Measurements from ENCODE around the gene GSG1L.

GSG1L gene

DNA sequence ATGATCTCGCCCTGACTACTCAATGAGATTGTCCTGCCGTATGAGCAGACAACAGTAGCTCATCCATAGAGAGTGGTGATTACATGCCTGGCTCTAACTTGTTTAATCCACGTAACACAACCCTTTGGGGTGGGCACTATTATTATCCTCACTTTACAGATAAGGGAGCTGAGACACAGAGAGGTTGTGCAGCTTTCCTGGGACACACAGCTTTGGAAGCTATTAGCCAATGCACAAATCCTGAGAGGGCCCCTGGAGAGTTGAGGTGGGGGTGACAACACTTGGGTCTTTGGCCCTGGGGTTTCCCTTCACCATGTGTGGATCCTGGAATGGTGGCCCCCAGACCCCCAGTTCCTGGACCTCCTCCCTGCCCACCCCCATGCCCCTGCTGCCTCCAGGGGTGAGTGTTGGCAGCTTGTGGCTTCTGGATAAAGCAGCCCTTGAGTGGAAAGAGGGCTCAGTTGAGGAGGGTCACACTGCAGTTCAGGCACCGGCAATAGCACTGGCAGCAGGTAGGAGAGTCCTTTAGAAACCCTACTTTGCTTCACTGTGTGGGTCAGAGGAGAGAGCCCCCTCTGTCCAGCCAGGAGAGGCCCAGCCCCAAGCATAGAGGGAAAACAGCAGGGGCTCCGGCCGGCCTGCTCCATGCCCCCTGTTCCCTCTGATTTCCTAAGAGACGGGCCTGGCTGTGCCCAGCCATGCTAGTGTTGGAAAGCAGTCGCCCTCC is 282.9 kb downstream of the GSG1L start:
- in situ Hi-C loops (cut with MboI; ENCODE audit: low sequenced_read_pairs): no loop called here

DNA sequence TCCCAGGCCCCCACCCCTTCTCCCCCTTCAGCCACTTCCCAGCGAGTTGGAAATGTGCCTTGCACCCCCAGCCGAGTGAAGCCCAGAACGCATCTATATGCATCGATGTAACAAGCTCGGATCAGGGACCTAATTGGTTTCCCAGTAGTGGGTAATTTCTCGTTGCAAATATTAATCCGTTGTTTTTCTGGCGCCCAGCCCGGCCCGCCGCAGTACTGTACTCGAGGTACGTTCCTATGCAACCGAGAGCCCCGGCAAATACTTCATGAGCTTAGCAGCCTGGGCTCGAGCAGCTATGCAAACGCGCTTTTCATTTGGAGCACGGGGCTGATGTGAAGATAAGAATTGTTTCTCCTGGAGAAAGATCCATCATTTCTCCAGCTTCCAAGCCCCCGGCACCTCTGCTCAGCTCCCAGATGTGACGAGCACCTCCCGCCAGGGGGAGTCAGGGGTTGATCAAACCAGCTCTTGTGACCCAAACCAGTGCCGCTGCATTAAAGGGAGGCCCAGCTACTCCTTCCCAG is 283.8 kb downstream of the GSG1L start:
- in situ Hi-C loops (cut with MboI; ENCODE audit: low sequenced_read_pairs): no loop called here

DNA sequence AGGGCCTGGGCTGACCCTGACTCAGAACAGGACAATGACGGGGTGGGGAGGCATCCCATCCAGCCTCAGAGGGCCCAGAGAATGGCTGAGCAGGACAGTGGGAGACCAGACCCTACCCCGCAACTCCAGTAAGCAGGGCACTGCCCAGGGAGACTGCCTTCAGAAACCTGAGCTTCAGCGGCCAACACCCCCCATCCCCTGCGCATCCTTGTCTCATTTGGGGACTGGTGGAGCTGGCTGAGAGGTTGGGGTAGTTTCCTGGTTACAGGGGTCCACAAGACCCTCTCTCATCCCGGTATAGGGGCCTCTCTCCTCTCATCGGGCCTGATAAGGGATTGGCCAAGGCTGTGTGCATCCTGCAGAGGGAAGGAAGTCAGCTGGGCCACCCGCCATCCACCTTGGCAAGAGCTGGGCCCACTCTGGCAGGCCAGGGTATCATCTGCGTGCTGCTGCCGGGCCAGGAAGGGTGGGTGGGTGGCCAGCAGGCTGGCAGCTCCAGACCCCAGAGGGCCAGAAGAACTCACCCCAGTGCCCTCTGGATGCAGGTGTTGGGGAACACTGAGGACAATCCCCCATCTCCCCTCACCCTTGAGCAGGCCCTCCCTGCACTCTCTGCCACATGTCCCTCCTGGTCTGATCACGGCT is 284.5 kb downstream of the GSG1L start:
- in situ Hi-C loops (cut with MboI; ENCODE audit: low sequenced_read_pairs): no loop called here

DNA sequence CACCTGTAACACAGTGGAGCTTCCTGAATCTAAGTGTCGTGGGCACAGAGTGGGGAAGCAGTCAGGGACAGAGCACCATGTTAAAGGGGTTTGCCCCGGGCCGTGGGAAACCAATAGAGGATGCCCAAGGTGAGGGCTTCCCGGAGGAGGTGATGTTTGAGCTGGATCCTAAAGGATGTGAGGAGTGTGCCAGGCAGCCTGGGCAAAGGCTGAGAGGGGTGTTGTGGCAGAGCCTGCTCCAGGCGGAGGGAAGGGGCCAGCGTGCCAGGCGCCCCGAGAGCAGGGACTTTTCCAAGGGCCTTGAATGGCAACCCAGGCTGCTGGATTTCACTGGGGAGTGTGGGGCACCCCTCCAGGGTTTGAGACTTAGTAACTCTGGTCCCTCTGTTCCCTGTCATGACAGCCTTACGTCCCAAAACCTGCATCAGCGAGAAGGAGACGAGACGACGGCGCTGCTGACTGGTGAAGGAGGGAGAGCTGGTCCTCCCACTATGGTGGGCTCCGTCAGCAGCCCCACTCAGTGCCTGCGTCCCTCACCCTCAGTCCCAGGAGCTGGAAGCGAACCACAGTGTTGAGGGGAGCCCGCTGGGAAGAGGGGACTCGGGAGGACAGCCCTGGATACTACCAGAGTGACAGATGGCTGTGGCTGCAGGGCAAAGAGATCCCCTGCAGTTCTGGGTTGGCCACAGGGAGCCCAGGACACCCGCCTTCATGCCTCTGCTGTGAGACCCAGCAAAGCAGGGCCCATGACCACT is 285.2 kb downstream of the GSG1L start:
- in situ Hi-C loops (cut with MboI; ENCODE audit: low sequenced_read_pairs): no loop called here

DNA sequence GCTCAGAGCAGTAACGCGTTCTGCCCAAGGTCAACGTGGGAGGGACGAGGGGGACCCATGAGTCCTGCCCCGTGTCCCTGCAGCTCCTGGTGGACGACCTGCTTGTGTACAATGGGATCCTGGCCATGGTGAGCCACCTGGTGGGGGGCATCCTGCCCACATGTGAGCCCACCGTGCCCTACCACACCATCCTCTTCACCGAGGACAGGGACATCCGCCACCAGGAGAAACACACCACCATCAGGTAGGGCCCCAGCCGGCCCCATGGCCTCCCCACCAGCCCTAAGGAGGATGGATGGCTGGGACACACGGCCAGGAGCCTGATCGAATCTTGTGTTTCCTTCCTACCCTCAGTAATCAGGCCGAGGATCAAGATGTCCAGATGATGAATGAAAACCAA is 286.0 kb downstream of the GSG1L start:
- in situ Hi-C loops (cut with MboI; ENCODE audit: low sequenced_read_pairs): no loop called here

DNA sequence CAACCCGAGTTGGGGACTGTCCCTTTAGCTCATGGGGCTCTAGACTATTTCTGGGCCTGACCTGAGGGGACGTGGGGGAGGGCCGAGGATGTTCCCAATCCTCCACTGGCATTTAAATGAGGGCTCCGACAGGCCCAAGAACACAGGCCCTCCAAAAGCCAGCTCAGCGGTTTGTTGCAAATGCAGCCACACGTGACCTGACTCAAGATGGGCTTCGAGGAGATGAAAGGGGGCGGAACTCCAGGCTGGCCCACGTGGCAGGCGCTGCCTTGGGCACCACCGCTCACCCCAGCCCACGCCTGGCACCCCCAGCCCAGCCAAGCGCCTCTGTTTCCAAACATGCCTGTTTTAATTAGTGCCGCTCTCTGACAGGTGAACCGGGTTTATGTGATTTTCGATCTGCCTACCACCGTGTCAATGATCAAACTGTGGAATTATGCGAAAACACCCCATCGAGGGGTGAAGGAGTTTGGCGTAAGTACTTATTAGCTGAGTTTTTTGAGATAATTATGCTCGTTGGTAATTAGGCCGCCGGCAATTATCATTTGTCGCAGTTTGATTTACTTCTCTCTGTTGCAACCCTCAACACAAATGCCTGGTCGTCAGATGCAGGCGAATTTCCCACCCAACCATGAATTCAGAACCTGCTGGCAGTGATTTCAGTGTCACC is 286.8 kb downstream of the GSG1L start:
- in situ Hi-C loops (cut with MboI; ENCODE audit: low sequenced_read_pairs): no loop called here

DNA sequence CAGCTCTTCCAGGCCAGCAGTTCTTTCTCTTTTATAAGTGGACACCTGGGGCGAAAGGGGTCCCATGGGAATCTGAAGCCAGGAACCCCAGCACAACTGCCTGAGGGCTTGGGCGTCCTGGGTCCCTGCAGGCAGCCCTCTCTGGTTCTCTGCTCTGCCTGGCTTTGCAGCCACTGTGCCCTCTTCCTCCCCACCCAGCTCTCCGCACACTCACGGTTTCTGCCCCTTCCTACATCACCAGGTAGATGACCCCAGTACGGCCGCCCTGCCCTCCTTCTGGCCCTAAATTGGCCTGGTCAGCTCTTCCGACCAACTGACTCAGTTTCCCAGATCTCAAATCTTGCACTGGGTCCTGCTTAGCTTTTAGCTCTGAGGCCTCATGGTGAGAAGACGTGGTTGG is 288.3 kb downstream of the GSG1L start:
- in situ Hi-C loops (cut with MboI; ENCODE audit: low sequenced_read_pairs): no loop called here

DNA sequence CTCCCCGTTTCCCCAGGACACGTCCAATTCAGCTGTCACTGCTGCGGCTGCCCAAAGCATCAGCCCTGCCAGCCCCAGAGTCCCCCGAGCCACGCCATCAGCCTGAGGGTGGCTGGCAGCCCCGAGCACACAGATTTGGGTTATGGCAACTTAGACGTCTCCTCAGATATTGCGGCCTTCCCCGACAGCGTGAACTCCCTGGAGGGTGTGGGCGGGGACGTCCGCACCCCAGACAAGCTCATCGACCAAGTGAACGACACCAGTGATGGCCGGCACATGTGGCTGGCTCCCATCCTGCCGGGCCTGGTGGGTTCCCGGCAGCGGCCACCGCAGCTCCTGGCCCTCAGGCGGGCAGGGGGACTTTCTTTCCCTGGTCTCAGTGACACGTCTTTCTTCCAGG is 288.7 kb downstream of the GSG1L start:
- in situ Hi-C loops (cut with MboI; ENCODE audit: low sequenced_read_pairs): no loop called here

DNA sequence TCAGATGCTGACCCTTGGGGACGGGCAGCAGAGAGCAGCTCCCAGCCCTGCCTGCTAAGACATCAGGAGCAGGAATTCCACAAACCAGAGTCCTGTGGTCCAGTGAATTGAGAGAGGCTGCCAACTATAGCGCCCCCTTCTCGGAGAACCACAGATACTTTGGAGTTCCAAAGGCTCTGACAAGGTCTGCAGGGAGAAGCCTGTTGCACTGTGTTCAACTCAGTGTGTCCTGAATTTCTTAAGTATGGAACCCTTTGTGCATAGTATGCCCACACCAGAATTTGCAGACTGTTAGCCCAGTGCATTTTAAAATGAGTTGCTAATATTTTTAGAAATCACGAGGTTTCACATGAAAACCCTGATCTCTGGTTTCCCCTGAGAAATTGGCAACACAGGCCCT is 290.2 kb downstream of the GSG1L start:
- in situ Hi-C loops (cut with MboI; ENCODE audit: low sequenced_read_pairs): no loop called here

DNA sequence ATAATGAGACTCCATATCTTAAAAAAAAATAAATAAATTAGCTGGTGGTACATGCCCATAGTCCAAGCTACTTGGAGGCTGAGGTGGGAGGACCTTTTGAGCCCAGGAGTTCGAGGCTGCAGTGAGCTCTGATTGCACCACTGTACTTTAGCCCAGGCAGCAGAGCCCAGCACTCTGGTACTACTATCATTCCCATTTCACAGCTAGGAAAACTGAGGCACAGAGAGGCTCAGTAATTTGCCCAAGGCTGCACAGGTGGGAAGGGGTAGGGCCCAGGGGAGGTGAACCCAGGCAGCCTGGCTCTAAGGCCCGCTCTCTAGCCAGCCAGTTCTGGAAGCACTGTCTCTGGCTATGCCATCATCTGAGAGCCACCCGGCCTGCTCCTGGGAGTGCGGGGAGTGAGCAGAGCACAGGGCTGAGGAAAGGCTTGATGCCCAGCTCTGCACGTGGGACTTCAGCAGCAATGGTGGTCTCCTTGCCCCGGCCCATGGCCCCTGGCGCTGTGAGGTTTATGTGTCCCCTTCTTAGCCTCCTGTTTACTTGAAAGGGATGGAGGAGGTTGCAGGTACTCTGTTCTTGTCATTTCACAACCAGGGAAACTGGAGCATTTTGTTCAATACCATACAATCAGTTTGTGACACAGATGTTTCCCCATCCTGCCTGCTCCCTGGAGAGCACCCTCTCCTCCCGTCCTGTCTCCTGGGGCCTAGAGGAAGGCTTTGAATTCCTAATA is 291.3 kb downstream of the GSG1L start:
- in situ Hi-C loops (cut with MboI; ENCODE audit: low sequenced_read_pairs): no loop called here

DNA sequence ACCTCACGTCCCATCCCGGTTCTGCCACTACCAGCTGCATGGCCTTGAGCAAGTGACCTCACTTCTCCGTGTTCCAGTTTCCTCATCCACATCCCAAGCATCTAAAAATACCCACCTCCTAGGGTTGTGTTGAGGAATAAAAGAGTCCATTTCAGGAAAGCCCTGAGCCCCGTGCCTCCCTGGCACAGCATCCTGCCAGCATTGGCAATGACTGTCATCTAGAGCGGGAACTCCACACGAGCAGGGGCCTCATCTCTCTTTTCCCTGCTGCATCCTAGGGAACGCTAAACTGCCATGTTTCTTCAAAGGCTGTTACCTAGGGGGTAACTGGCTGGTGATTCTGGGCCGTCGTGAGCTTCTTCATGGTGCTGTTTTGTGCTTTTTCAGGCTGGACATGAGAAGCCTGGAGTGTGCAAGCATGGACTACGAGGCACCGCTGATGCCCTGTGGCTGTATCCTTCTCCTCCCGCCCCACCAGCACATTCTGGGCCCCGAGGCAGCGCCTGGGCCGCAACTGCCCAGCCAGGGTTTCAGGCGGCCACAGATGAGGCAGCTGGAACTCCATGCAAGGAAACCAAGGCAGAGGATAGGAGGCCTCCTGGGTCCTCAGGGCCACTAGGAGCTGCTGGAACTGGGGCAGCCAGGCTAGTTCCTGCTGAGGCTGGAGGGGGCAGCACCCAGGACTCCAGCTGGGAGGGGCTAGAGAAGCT is 292.2 kb downstream of the GSG1L start:
- in situ Hi-C loops (cut with MboI; ENCODE audit: low sequenced_read_pairs): no loop called here

DNA sequence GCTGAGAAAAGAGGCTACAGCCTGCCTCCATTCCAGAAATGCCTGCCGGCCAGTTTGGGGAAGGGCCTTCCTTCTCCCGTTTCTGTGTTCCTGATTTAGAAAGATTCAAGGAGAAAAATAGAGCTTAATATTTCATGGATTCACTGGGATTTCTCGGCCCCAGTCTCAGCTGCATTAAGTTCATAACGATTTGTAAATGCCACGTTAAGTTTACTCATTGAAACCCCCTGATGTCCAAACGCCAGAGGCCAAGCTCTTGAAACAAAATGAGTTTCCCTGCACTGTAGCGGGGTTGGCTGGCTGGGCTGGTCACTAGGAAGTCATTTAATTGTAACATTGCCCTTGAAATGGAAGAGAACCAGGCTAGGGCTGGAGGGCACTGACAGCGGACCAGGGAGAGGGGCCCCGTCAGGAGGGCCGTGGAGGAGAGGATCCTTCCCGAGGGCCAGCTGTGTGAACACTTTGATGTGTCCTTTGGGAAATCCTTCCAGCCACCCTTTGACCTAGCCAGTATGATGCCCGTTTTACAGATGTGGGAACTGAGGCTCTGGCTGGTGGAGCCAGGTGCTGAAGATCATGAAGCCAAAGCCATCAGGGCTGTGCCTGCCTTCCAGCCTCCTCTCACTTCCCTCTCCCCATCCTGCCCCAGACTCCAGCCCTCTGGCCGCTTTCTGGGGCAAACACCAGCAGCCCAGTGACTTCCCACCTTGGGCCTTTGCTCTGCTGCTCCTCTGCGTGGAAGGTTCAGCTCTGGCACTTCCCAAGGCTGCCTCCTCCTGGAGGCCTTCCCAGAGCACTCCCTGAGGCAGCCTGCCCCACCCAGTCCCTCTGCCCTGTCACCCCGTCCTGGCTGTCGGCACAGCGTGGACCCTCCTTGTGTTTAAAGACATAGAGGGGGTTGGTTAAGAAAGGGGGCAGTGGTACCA is 293.0 kb downstream of the GSG1L start:
- in situ Hi-C loops (cut with MboI; ENCODE audit: low sequenced_read_pairs): no loop called here

DNA sequence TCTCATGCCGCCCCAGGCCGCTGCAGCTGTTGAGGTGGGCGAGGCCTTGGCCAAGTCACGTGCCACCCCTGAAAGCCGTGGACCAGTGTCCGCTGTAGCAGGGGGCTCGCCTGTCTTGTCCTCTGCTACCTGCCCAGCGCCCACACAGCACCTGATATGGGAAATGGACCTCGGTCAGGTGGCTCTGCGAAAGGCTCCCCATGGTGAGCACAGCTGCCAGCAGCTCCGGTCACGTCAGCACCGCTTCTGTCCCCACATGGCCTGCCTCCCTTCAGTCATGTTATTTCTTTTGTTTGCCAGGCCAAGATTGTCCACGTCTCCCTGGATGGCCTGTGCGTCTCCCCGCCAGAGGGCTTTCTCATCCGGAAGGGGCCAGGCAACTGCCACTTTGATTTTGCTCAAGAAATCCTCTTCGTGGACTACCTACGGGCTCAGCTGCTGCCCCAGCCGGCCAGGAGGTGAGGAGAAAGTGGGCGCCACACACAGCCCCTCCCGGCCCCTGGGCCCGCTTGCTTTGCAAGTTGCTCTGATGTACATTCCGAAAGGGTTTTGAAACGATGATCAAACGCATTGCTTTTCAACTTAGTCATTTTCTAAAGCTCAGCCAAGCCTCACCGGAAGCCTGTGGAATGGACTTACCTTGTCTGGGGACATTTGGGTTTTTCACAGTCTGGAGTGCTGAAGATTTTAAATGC is 293.8 kb downstream of the GSG1L start:
- in situ Hi-C loops (cut with MboI; ENCODE audit: low sequenced_read_pairs): no loop called here

DNA sequence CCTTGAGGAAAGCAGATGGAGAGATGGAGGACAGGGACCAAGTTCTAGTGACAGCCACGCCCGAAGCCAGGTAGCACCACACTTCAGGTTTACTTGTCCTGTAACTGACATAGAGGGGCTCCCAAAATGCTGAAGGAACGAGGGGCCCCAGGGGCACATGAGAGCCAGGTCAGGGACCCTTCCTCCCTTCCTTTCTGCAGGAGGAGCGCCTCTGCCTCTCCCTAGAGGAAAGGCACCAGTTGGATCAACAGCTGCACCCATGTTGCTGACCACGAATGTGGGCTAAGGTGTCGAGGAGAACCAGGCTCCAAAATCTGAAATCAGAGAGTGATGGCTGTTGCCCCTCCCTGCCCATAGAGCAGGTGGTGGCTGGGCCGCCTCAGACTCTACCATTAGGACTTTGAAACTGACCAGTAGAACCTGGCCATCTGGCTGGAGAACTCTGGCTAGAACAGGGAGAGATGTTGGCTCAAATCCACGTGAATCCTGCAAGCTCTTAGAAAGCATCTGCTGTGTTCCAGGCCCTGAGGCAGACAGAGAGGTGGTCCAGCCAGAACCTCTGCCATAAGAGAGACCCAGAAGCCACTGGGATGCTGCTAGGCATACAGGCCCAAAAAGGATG is 294.8 kb downstream of the GSG1L start:
- in situ Hi-C loops (cut with MboI; ENCODE audit: low sequenced_read_pairs): no loop called here

DNA sequence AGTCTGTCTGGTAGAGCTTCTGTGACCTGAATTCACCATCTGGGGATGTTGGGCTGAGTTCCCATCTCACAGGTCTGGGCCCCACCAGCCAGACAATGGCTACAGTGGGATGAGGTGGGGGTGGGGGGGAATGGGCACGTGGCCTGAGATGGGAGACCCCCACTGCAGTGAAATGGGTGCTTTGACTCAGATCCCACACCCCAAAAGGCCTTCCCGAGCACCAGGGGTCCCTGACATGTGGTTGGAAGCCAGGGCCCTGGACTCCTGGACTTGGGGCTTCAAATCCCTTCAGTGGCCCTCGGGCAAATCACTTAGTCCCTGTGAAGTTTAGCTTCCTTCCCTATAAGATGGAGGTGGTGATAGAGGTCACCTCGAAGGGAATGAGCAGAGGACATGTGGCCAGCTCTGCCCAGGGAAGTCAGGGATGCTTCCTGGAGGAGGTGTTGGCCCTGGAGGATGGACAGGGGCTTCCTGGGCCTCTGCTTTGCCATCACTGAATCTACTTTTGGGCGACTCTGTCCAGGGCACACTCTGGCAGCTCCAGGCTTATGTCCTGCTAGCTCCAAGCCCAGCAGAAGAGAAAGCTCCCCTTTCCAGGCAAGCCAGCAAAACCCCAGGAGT is 295.4 kb downstream of the GSG1L start:
- in situ Hi-C loops (cut with MboI; ENCODE audit: low sequenced_read_pairs): no loop called here

DNA sequence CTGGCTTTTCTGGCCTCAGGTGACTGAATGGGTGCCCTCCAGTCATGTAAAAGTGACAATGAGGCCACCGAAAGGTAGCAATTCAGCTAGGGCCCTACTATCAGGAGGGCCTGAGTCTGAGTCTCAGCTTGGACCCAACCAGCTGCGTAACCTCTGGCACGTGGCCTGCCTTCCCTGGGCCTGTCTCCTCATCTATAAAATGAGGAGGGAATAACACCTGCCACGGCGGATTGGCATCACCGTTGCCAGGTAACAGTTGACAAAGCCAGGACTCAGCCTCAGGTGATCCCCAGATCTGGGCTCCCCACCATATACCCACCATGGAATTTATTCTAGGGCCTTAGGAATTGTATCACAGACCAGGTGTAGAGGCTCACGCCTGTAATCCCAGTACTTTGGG is 296.4 kb downstream of the GSG1L start:
- in situ Hi-C loops (cut with MboI; ENCODE audit: low sequenced_read_pairs): no loop called here

DNA sequence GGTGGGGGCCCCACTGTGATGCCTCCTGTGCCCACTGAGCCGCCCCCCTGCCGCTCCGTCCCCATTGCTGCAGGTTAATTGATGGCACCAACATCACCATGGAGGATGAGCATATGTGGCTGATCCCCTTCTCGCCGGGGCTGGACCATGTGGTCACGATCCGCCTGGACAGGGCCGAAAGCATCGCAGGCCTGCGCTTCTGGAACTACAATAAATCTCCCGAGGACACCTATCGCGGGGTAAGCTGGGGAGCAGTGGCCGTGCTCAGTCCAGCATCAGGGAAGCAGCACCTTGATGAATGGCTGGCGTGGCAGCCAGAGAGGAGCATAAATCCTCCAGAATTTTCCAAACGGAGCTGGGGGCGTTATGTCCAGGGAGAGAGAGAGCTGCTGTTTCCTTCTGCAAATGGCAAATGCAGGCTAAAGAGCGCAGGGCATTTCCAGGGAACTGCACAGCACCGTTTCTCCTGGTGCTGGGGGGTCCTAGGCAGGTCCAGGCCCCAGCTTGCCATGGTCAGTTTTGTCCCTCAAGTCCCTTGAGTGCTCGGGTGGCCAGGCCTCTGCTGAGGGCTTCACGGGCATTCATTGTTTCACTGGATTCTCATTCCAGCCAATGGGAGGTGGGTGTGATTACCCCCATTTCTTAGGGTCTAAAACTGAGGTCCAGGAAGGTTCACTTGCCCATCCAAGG is 297.1 kb downstream of the GSG1L start:
- in situ Hi-C loops (cut with MboI; ENCODE audit: low sequenced_read_pairs): no loop called here

Data from HL-60/S4 treated with phorbol 12-myristate 13-acetate at 8.2 ng/mL for 4 days and 3 days (cell line).